GM21447 (cell line): ENCODE results near the gene ZNF362.

Source experiments
- ATAC-seq: cut with Tn5 transposase; IDR thresholded peaks from one replicate; pipeline ENCODE4 v1.9.1; 2021; ENCODE audit not compliant: unreplicated experiment

Gene ZNF362

DNA sequence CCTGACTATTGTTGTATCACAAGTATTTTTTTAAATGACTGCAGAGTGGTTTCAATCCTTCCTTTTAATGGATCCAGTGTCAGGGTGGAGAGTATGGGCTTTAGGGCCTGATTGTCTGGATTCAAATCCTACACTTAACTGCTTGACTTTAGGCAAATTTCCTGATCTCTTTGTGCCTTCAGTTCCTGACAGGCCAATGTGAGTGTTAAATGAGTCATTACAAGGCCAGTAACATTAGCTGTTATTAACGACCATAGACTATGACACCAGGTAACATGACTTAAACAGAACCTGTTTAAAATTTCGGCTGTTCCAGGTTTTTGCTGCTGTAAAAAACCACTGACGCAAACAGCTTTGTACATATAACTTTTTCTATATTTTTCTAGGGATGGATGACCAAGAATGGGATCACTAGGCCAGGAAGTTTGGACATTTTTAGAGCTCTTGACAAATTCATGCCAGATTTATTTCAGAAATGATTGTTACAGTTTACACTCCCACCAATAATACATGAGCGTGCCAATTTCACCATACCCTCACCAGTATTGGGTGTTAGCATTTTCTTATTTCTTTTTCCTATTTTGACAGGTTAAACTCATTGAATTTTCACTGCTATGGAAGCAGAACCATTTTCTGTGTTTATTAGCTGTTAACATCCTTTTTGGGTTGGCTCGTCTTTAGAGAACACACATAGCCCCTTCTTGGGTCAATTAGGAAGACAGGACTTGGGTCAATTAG lies 11.3 kb downstream of the ZNF362 start:
- ATAC-seq = no peak

GRCh38 chr1:33268457-33268856 lies 12.2 kb downstream of the ZNF362 start:
- ATAC-seq = no peak

GRCh38 chr1:33268927-33269610 lies 12.8 kb downstream of the ZNF362 start:
- ATAC-seq = no peak

DNA sequence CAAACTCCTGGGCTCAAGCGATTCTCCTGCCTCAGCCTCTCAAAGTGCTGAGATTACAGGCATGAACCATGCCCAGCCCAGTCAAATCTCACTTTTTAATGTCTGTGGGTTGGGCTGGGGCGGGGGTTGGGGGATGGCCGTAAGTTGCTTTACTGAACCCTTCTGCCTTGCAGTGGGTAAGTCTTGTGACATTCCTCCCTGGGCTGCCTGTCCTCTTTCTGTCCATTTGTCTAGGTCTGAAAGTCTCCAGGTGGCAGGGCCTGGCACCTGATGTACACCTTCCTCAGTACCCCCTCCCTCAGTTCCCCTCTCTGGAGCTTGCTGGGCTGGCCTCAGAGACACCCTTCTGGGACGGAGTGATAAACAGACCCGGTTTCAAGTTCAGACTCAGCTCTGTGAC lies 13.3 kb downstream of the ZNF362 start:
- no peak for ATAC-seq

GRCh38 chr1:33270379-33270778 lies 14.1 kb downstream of the ZNF362 start:
- ATAC-seq = no peak

DNA sequence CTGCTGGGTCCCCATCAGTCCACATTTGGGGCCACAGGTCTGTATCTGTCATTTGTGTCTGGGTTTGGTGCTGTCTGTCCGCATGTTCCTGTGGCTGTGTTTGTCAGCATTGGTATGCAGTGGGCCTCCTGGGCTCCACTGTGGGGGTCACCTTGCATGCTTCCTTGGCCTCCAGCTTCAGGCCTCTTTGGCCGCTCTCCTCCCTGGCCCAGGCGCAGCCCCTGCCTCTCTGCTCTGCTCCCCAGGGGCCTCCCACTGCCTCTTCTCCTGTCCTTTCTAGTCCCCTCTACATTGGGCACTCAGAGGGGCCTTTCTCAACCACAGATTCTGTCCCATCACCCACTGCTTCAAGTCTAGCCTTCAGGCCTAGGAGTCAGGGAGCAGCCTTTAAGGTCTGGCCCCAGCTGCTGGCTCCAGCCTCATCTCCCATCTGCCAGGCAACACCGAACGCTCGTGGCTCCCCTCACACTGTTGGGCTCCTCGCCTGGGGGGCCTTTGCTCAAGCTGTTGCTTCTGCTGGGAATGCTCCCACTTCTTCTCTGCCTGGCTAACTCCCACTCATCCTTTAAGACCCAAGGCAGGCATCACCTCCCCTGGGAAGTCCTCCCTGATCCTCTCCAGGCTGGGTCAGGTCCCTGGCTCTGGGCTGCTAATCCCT lies 14.6 kb downstream of the ZNF362 start:
- no peak for ATAC-seq

DNA sequence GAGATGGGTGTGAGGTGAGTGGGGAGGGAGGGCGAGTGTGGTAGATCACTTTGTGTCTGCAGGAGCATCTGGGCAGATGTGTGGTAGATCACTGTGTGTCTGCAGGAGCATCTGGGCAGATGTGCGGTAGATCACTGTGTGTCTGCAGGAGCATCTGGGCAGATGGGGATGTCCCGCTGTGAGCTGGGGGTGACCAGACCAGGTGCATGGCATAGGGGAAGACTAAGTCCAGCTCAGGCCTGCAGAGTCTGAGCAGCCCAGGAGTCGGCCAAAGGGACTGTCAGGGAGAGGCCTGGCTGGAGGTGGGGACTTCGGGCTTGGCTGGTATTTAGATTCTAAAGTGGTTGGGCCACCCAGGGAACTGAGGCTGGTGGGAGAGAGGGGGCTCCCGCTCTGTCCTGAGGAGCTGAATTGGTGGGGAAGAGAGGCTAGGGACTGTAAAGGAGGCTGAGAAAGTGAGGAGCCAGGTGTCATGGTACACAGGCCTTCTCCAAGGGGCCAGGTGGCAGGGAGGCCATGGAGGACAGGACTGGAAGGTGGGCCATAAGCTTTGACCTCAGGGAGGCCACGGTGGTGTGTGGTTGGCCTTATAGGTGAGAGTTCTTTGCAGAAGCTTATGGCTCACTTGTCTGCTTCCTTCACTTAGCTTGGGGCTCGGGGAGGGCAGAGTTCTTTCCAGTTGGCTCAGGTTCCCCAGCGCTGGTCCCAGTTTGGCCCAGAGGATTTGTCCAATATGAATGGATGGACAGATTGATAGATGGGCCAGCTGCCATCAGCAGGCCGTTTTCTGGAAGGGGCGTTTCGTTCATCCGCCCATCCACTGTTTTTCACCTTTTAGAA lies 15.6 kb downstream of the ZNF362 start:
- no peak for ATAC-seq

- ATAC-seq = no peak
Observed at GRCh38 chr1:33272509-33272908, 16.2 kb downstream of the ZNF362 start.

- ATAC-seq = no peak
Observed at GRCh38 chr1:33272930-33273329, 16.6 kb downstream of the ZNF362 start.

DNA sequence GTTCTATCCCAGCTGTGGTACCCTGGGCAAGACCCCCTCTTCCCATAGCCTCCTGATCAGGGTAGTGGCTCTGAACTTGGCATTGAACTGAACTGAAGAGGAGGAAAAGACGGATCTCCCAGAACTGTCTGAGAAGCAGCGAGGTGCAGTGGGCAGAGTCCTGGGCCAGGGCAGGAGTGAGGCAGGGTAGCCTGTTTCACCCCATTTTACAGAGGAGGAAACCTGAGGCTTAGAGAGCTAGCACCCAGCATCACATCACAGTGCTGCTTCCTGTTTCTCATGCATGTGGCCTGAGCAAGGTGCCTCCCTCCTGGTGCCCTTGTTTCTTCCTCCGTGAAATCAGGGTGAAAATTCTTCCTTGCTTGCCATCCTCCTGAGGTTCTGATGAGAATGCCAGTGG lies 17.1 kb downstream of the ZNF362 start:
- ATAC-seq = no peak

DNA sequence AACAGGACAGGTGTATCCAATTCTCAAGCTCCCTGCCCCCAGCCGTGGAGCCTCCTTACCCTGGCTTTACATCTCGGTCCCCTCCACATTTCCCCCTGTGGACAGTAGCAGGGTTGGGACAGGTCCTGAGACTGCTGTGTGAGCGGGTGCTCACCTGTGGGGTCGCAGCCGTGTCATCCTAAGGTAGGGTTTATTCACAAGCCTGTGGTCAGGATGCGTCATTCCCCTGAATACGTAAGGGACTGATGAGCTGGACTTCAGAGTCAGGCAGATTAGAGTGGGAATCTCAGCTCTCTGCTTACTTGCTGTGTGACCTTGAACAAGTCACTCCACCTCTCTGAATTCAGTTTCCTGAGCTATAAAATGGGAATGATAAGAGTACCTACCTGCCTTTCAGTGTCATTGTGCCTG lies 17.7 kb downstream of the ZNF362 start:
- no peak for ATAC-seq

DNA sequence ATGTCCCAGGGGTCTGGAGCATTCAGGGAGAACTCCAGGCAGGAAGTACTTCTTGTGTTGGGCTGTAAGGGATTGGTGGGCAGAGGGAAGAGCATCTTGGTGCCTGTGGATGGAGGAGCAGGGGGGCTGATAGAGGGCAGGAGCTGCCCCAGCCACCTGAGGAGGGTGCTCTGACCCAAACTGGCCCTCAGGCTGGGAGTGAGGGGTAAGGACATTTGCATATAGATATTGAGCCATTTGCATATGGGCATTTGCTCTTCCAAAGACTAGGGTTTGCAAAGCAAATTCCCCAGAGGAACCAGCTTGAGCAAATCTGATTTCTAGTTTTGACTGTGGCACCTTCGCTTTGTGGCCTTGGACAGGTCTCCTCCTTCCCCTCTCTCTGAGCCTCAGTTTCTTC lies 18.2 kb downstream of the ZNF362 start:
- no peak for ATAC-seq

DNA sequence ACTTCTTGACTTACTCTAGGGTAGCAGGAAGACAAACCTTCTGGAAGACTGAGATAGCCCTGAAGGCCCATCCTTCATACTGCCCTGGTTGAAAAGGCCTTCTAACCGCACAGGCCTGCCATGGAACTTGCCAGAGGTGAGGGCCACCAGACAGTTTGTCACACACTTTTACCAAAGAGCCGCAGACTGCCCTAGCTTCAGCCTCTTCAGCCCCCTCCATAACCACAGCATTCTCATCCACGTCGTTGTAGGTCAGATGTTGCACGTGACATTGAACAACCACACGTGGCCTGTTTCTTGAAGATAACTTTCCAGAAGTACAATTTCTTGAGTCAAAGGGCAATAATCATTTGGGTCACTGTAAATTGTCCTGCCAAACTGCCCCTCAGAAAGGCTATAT lies 18.9 kb downstream of the ZNF362 start:
- ATAC-seq = no peak

GRCh38 chr1:33275706-33276572 lies 19.6 kb downstream of the ZNF362 start:
- ATAC-seq = no peak

GRCh38 chr1:33276573-33277298 lies 20.4 kb downstream of the ZNF362 start:
- ATAC-seq = no peak

- ATAC-seq = no peak
Observed at GRCh38 chr1:33277488-33278084, 21.3 kb downstream of the ZNF362 start.

GRCh38 chr1:33280091-33280661 lies 23.9 kb downstream of the ZNF362 start:
- no peak for ATAC-seq

GRCh38 chr1:33281554-33282303 lies 25.4 kb downstream of the ZNF362 start:
- no peak for ATAC-seq
